Stomach (tissue), 4 donors: Measurements from ENCODE around the gene CROT.

ENCODE experiments used
- POLR2A ChIP-seq, 4 donors: fragments of 450-650 bp; IDR thresholded peaks; one replicate each; pipeline ENCODE4 v1.6.1; 2016; ENCODE audit warnings: antibody characterized with exemption in 4 of 4, control low read depth in 2 of 4, mild to moderate bottlenecking in 1 of 4, moderate library complexity in 1 of 4
- POLR2AphosphoS5 ChIP-seq, 3 donors: sonication (generic); formaldehyde crosslinking; IDR thresholded peaks; one replicate each; pipeline ENCODE4 v1.6.1; 2016; ENCODE audit warnings: antibody characterized with exemption in 3 of 3
- TF ChIP-seq, protein P1 (sequence below), 7 experiments: fragments of 450-650 bp in 4 of 7; fragments of 200-600 bp in 3 of 7; sonication (generic) in 3 of 7; IDR thresholded peaks; one replicate each; pipeline ENCODE4 v1.5.1; 2016 to 2019; ENCODE audit warnings: antibody characterized with exemption in 7 of 7, control low read depth in 2 of 7, mild to moderate bottlenecking in 1 of 7

DNA sequence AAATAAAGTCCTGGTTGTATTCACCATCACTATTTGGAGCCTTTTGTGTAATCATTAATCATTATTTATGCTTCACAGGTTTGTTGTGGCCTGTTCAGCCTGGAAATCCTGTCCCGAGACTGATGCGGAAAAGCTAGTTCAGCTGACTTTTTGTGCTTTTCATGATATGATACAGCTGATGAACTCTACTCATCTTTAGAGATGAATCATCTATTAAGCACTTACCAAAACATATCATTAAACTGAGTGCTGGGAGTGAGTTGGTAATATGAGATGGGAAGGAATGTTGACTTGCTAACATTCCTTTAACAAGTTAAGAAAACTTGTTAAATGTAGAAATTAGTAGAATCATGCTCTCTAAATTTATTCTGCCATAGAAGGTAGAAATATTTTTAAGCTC, 53.0 kb downstream of the CROT start:
- TF ChIP-seq, protein P1, sequence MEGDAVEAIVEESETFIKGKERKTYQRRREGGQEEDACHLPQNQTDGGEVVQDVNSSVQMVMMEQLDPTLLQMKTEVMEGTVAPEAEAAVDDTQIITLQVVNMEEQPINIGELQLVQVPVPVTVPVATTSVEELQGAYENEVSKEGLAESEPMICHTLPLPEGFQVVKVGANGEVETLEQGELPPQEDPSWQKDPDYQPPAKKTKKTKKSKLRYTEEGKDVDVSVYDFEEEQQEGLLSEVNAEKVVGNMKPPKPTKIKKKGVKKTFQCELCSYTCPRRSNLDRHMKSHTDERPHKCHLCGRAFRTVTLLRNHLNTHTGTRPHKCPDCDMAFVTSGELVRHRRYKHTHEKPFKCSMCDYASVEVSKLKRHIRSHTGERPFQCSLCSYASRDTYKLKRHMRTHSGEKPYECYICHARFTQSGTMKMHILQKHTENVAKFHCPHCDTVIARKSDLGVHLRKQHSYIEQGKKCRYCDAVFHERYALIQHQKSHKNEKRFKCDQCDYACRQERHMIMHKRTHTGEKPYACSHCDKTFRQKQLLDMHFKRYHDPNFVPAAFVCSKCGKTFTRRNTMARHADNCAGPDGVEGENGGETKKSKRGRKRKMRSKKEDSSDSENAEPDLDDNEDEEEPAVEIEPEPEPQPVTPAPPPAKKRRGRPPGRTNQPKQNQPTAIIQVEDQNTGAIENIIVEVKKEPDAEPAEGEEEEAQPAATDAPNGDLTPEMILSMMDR (IDR thresholded peaks at IDR 0.05) = no peak
- TF ChIP-seq POLR2A (IDR thresholded peaks at IDR 0.05) = no peak
- no peak for TF ChIP-seq POLR2AphosphoS5 (IDR thresholded peaks at IDR 0.05)
